ENCODE data around the gene LY86.
"Not testable (repeated sequence)": the region's sequence is repeated elsewhere in the genome, so short reads cannot be mapped to it uniquely, and the experiment has no call there.

Gene LY86

DNA sequence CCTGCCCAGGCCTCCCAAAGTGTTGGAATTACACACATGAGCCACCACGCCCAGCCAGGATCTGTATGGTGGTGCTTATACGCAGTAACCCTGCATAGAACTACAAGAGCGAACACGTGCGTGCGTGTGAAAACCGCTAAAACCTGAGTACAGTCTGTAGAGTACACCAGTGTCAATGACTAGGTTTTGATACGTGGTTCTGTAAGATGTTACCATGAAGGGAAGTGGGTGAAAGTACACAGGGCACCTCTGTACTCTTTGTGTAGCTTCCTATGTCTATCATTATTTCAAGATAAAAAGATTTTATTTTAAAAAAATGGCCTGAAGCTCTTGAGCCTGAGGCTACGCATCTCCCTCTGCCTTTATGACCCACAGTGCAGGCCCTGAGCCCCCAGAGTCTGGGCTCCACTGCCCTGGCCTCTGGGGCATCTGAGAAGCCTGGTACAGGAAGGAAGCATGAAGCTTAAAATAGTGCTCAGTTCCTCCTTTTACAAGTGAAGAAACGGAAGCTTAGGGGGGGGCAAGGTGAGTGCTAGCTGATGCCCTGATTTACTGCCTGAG is 21.6 kb downstream of the LY86 start:
- Histone ChIP-seq H3K79me2 (ENCODE audit: insufficient read depth, low read depth) (no peaks in the 10 kb centered on the region), H3K4me3 (IDR thresholded peaks at IDR 0.05; ENCODE audit: insufficient read depth, low read depth, low read length) (no peak overlapping the region), H2AFZ (ENCODE audit: low read depth) (no peak overlapping the region), H3K27ac (no peak overlapping the region), H3K4me1 (ENCODE audit: low read depth, poor library complexity, severe bottlenecking) (no peaks in the 10 kb centered on the region), H3K36me3 (ENCODE audit: insufficient read depth) (no peaks in the 10 kb centered on the region), H3K4me2 (no peak overlapping the region), H4K20me1 (ENCODE audit: insufficient read depth) (no peaks in the 10 kb centered on the region), H3K9ac (no peak overlapping the region), H3K27me3 (ENCODE audit: insufficient read depth, low read depth) (no peaks in the 10 kb centered on the region)
- no peak for TF ChIP-seq CTCF (conservative IDR thresholded peaks at IDR 0.05; ENCODE audit: low read depth, low read length)

GRCh38 chr6:6611486-6611885 is 23.0 kb downstream of the LY86 start:
- H3K4me1 ChIP-seq (ENCODE audit: low read depth, poor library complexity, severe bottlenecking) = no peaks in the 10 kb centered on the region
- H4K20me1 ChIP-seq (ENCODE audit: insufficient read depth) = no peaks in the 10 kb centered on the region
- no peaks in the 10 kb centered on the region for H3K36me3 ChIP-seq (ENCODE audit: insufficient read depth)
- no peak overlapping the region for H3K4me3 ChIP-seq (IDR thresholded peaks at IDR 0.05; ENCODE audit: insufficient read depth, low read depth, low read length)
- H2AFZ ChIP-seq (ENCODE audit: low read depth) = no peak overlapping the region
- H3K4me2 ChIP-seq = no peak overlapping the region
- no peak overlapping the region for H3K9ac ChIP-seq
- no peaks in the 10 kb centered on the region for H3K79me2 ChIP-seq (ENCODE audit: insufficient read depth, low read depth)
- no peak overlapping the region for H3K27ac ChIP-seq
- no peaks in the 10 kb centered on the region for H3K27me3 ChIP-seq (ENCODE audit: insufficient read depth, low read depth)
- TF ChIP-seq CTCF (conservative IDR thresholded peaks at IDR 0.05; ENCODE audit: low read depth, low read length) = no peak

GRCh38 chr6:6612308-6612707 is 23.8 kb downstream of the LY86 start:
- H3K27me3 ChIP-seq (ENCODE audit: insufficient read depth, low read depth) = no peaks in the 10 kb centered on the region
- no peak overlapping the region for H3K9ac ChIP-seq
- no peak for TF ChIP-seq CTCF (conservative IDR thresholded peaks at IDR 0.05; ENCODE audit: low read depth, low read length)
- H3K36me3 ChIP-seq (ENCODE audit: insufficient read depth) = no peaks in the 10 kb centered on the region
- no peaks in the 10 kb centered on the region for H4K20me1 ChIP-seq (ENCODE audit: insufficient read depth)
- no peaks in the 10 kb centered on the region for H3K4me1 ChIP-seq (ENCODE audit: low read depth, poor library complexity, severe bottlenecking)
- H2AFZ ChIP-seq (ENCODE audit: low read depth) = no peak overlapping the region
- H3K4me2 ChIP-seq = no peak overlapping the region
- no peak overlapping the region for H3K4me3 ChIP-seq (IDR thresholded peaks at IDR 0.05; ENCODE audit: insufficient read depth, low read depth, low read length)
- no peaks in the 10 kb centered on the region for H3K79me2 ChIP-seq (ENCODE audit: insufficient read depth, low read depth)
- no peak overlapping the region for H3K27ac ChIP-seq

DNA sequence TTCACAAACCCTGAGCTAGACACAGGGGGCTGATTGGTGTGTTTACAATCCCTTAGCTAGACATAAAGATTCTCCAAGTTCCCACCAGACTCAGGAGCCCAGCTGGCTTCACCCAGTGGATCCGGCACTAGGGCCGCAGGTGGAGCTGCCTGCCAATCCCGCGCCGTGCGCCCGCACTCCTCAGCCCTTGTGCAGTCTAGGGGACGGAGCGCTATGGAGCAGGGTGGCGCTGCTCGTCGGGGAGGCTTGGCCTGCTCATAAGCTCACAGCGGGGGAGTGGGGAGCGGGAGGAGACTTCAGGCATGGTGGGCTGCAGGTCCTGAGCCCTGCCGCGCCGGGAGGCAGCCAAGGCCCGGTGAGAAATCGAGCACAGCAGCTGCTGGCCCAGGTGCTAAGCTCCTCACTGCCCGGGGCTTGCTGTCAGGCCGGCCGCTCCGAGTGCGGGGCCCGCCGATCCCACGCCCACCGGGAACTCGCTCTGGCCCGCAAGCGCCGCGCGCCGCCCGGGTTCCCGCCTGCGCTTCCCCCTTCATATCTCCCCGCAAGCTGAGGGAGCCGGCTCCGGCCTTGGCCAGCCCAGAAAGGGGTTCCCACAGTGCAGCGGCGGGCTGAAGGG is 24.7 kb downstream of the LY86 start:
- not testable (repeated sequence) for H3K79me2 ChIP-seq (ENCODE audit: insufficient read depth, low read depth); H3K36me3 ChIP-seq (ENCODE audit: insufficient read depth); H3K27me3 ChIP-seq (ENCODE audit: insufficient read depth, low read depth); H3K4me2 ChIP-seq; H3K4me3 ChIP-seq (IDR thresholded peaks at IDR 0.05; ENCODE audit: insufficient read depth, low read depth, low read length); H3K27ac ChIP-seq; H4K20me1 ChIP-seq (ENCODE audit: insufficient read depth); H3K9ac ChIP-seq; H2AFZ ChIP-seq (ENCODE audit: low read depth); H3K4me1 ChIP-seq (ENCODE audit: low read depth, poor library complexity, severe bottlenecking)

Measured in KMS-11 (cell line).